Stomach (tissue), 4 donors: ENCODE measurements around the gene MIX23.

Experiments
- CTCF ChIP-seq, 7 experiments: fragments of 450-650 bp in 4 of 7; fragments of 200-600 bp in 3 of 7; sonication (generic) in 3 of 7; IDR thresholded peaks; one replicate each; pipeline ENCODE4 v1.5.1; 2016 to 2019; ENCODE audit warnings: antibody characterized with exemption in 7 of 7, control low read depth in 2 of 7, mild to moderate bottlenecking in 1 of 7
- POLR2A ChIP-seq, 4 donors: fragments of 450-650 bp; IDR thresholded peaks; one replicate each; pipeline ENCODE4 v1.6.1; 2016; ENCODE audit warnings: antibody characterized with exemption in 4 of 4, control low read depth in 2 of 4, mild to moderate bottlenecking in 1 of 4, moderate library complexity in 1 of 4
- POLR2AphosphoS5 ChIP-seq, 3 donors: sonication (generic); formaldehyde crosslinking; IDR thresholded peaks; one replicate each; pipeline ENCODE4 v1.6.1; 2016; ENCODE audit warnings: antibody characterized with exemption in 3 of 3

- no peak for TF ChIP-seq POLR2A (IDR thresholded peaks at IDR 0.05)
- TF ChIP-seq CTCF (IDR thresholded peaks at IDR 0.05), result no peak
- TF ChIP-seq POLR2AphosphoS5 (IDR thresholded peaks at IDR 0.05), result no peak
Measured at GRCh38 chr3:122391681-122392446, 8.8 kb upstream of the MIX23 start.
